SK-N-MC (cell line): ENCODE data around the gene PHF2.
"Not testable (repeated sequence)": the region's sequence is repeated elsewhere in the genome, so short reads cannot be mapped to it uniquely, and the experiment has no call there.

Experiments
- DNase-seq: peaks from one replicate; pipeline ENCODE4 v3.0.0-alpha.2; 2011; ENCODE audit warnings: low read depth, low spot score
- H3K27ac ChIP-seq: fragments of 200-600 bp; sonication (generic); 2 replicates; pipeline ENCODE4 v1.5.1; 2016; ENCODE audit warnings: mixed run types
- H3K36me3 ChIP-seq: fragments of 200-600 bp; sonication (generic); 2 replicates; pipeline ENCODE4 v1.6.1; 2017; ENCODE audit warnings: antibody characterized with exemption, low read length, mixed read lengths; ENCODE audit not compliant: insufficient read depth
- H3K4me3 ChIP-seq: fragments of 200-600 bp; sonication (generic); 2 replicates; pipeline ENCODE4 v1.5.1; 2016
- H3K9ac ChIP-seq: fragments of 200-600 bp; sonication (generic); 2 replicates; pipeline ENCODE4 v1.8.0; 2017; ENCODE audit warnings: mixed run types, mixed read lengths; ENCODE audit not compliant: insufficient read length
- H3K9me3 ChIP-seq: fragments of 200-600 bp; sonication (generic); 2 replicates; pipeline ENCODE4 v1.6.1; 2017; ENCODE audit warnings: low read depth, mild to moderate bottlenecking, antibody characterized with exemption, low read length, moderate library complexity, mixed read lengths
- EZH2 ChIP-seq: fragments of 200-600 bp; sonication (generic); IDR thresholded peaks from one replicate; pipeline ENCODE4 v1.6.1; 2017; ENCODE audit warnings: antibody characterized with exemption
- FOXP2 ChIP-seq: optimal IDR thresholded peaks from 2 replicates; pipeline ENCODE3; 2011; ENCODE audit warnings: mild to moderate bottlenecking, moderate library complexity; ENCODE audit not compliant: insufficient read depth; ENCODE audit errors: extremely low read length, control extremely low read depth
- POLR2AphosphoS5 ChIP-seq: IDR thresholded peaks from 2 replicates; pipeline ENCODE4 v1.6.1; 2012; ENCODE audit warnings: mild to moderate bottlenecking, low read depth, low read length, borderline replicate concordance

The PHF2 gene

GRCh38 chr9:93662952-93663572 is 86.7 kb downstream of the PHF2 start:
- H3K9ac ChIP-seq, result no peak overlapping the region
- no peaks in the 10 kb centered on the region for H3K9me3 ChIP-seq
- TF ChIP-seq POLR2AphosphoS5 (no peak), FOXP2 (no peak), EZH2 (no peak)
- H3K4me3 ChIP-seq, result no peak overlapping the region
- H3K36me3 ChIP-seq, result no peaks in the 10 kb centered on the region; the same call in 1 of the 2 replicates
- DNase-seq, result no peak
- H3K27ac ChIP-seq, result no peak overlapping the region

GRCh38 chr9:93663877-93664548 is 87.6 kb downstream of the PHF2 start:
- no peak for DNase-seq
- Histone ChIP-seq H3K4me3 (no peak overlapping the region), H3K36me3 (no peaks in the 10 kb centered on the region; the same call in 1 of the 2 replicates), H3K27ac (no peak overlapping the region), H3K9ac (no peak overlapping the region), H3K9me3 (no peaks in the 10 kb centered on the region)
- TF ChIP-seq EZH2 (no peak), FOXP2 (no peak), POLR2AphosphoS5 (no peak)

GRCh38 chr9:93664549-93665120 is 88.3 kb downstream of the PHF2 start:
- H3K4me3 ChIP-seq, result no peak overlapping the region
- no peaks in the 10 kb centered on the region for H3K9me3 ChIP-seq
- H3K36me3 ChIP-seq, result no peaks in the 10 kb centered on the region
- no peak overlapping the region for H3K9ac ChIP-seq
- no peak for DNase-seq
- TF ChIP-seq EZH2 (no peak), FOXP2 (no peak), POLR2AphosphoS5 (no peak)
- no peak overlapping the region for H3K27ac ChIP-seq

GRCh38 chr9:93665128-93665636 is 88.8 kb downstream of the PHF2 start:
- H3K27ac ChIP-seq, result no peak overlapping the region
- TF ChIP-seq FOXP2 (no peak), EZH2 (no peak), POLR2AphosphoS5 (no peak)
- H3K9me3 ChIP-seq, result no peaks in the 10 kb centered on the region
- H3K36me3 ChIP-seq, result no peaks in the 10 kb centered on the region
- H3K9ac ChIP-seq, result no peak overlapping the region
- H3K4me3 ChIP-seq, result no peak overlapping the region
- DNase-seq, result no peak

- DNase-seq, result no peak
- H3K9me3 ChIP-seq, result no peaks in the 10 kb centered on the region
- no peak overlapping the region for H3K4me3 ChIP-seq
- no peak for TF ChIP-seq POLR2AphosphoS5
- TF ChIP-seq EZH2, result no peak
- TF ChIP-seq FOXP2, result no peak
- H3K27ac ChIP-seq, result no peak overlapping the region
- H3K36me3 ChIP-seq, result no peaks in the 10 kb centered on the region
- H3K9ac ChIP-seq, result no peak overlapping the region
These were observed 89.5 kb downstream of the PHF2 start for GRCh38 chr9:93665637-93666438.

- not testable (repeated sequence) for H3K36me3 ChIP-seq, H3K4me3 ChIP-seq, H3K9me3 ChIP-seq, H3K27ac ChIP-seq, DNase-seq, H3K9ac ChIP-seq
These were observed 90.0 kb downstream of the PHF2 start for GRCh38 chr9:93666439-93666784.

GRCh38 chr9:93667006-93667405 is 90.6 kb downstream of the PHF2 start:
- Histone ChIP-seq H3K4me3 (no peak overlapping the region), H3K27ac (no peak overlapping the region), H3K9me3 (no peaks in the 10 kb centered on the region), H3K9ac (no peak overlapping the region), H3K36me3 (no peaks in the 10 kb centered on the region)
- DNase-seq, result no peak
- TF ChIP-seq POLR2AphosphoS5 (no peak), EZH2 (no peak), FOXP2 (no peak)

- H3K4me3 ChIP-seq, result no peak overlapping the region
- no peaks in the 10 kb centered on the region for H3K36me3 ChIP-seq
- no peak for DNase-seq
- no peak for TF ChIP-seq POLR2AphosphoS5
- no peak for TF ChIP-seq EZH2
- TF ChIP-seq FOXP2, result no peak
- no peaks in the 10 kb centered on the region for H3K9me3 ChIP-seq
- no peak overlapping the region for H3K27ac ChIP-seq
- H3K9ac ChIP-seq, result no peak overlapping the region
These were observed 91.2 kb downstream of the PHF2 start for GRCh38 chr9:93667627-93668026.
